Fibroblast of villous mesenchyme (primary cell): ENCODE results near the gene TNS2. TPM values are rescaled to one million over a fixed set of nuclear protein-coding genes. Genes with fewer than 3 reads are reported as not detected.
"Not testable (repeated sequence)": the region's sequence is repeated elsewhere in the genome, so short reads cannot be mapped to it uniquely, and the experiment has no call there.

Experiments
- DNase-seq: peaks from one replicate; pipeline ENCODE4 v3.0.0-alpha.2; 2010; ENCODE audit warnings: low read depth
- H3K4me3 ChIP-seq: 2 replicates; pipeline ENCODE4 v1.5.1; 2011; ENCODE audit warnings: low read depth, mild to moderate bottlenecking, low read length
- total RNA-seq: library from RNA; depleted of rRNA; stranded (reverse); fragments of >200 nt; gene quantifications from 2 replicates; pipeline ENCODE4 v1.2.3, GENCODE V29; 2012
- TF ChIP-seq, protein P1 (sequence below): IDR thresholded peaks from 2 replicates; pipeline ENCODE4 v1.5.1; 2012; ENCODE audit warnings: low read depth, mild to moderate bottlenecking, low read length; ENCODE audit not compliant: insufficient read depth

The TNS2 gene
- total RNA-seq, 1 donor, result 36.7 TPM

GRCh38 chr12:53093777-53094393 lies 44.0 kb downstream of the TNS2 start:
- peak; percentile 53 for DNase-seq
- TF ChIP-seq, protein P1, sequence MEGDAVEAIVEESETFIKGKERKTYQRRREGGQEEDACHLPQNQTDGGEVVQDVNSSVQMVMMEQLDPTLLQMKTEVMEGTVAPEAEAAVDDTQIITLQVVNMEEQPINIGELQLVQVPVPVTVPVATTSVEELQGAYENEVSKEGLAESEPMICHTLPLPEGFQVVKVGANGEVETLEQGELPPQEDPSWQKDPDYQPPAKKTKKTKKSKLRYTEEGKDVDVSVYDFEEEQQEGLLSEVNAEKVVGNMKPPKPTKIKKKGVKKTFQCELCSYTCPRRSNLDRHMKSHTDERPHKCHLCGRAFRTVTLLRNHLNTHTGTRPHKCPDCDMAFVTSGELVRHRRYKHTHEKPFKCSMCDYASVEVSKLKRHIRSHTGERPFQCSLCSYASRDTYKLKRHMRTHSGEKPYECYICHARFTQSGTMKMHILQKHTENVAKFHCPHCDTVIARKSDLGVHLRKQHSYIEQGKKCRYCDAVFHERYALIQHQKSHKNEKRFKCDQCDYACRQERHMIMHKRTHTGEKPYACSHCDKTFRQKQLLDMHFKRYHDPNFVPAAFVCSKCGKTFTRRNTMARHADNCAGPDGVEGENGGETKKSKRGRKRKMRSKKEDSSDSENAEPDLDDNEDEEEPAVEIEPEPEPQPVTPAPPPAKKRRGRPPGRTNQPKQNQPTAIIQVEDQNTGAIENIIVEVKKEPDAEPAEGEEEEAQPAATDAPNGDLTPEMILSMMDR, result no peak
- H3K4me3 ChIP-seq, result no peak overlapping the region

DNA sequence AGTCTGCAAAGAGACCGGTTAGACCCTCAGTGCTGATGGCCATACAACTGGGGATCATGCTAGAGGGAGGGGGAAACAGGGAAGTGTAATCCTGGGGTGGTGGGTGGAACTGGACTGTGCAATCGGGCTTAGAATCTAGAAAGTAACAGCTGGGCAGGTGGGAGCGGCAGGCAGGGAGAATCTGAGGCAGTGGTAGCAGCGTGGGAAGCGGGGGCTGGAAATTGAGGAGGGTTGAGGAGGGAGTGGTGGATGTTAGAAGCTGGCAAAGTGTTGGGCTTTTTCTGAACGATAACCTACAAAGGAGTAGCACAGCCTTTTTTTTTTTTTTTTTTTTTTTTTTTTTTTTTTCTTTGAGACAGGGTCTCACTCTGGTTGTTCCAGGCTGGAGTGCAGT lies 44.5 kb downstream of the TNS2 start:
- TF ChIP-seq, protein P1, result no peak
- no peak for DNase-seq

GRCh38 chr12:53094796-53095595 lies 45.1 kb downstream of the TNS2 start:
- not testable (repeated sequence) for DNase-seq, H3K4me3 ChIP-seq

More for the DNA sequence above, 44.5 kb downstream of the TNS2 start:
- H3K4me3 ChIP-seq, result no peak overlapping the region

GRCh38 chr12:53095596-53095895 lies 45.7 kb downstream of the TNS2 start:
- DNase-seq, H3K4me3 ChIP-seq: not testable (repeated sequence)

GRCh38 chr12:53096089-53096741 lies 46.4 kb downstream of the TNS2 start:
- TF ChIP-seq, protein P1, result no peak
- H3K4me3 ChIP-seq, result peak overlapping the region; percentile 71
- DNase-seq, result peak; percentile 83

- TF ChIP-seq, protein P1, result no peak
- DNase-seq, result peak; percentile 13
- peak overlapping the region; percentile 71 for H3K4me3 ChIP-seq
These were observed 46.9 kb downstream of the TNS2 start for GRCh38 chr12:53096759-53097158.

DNA sequence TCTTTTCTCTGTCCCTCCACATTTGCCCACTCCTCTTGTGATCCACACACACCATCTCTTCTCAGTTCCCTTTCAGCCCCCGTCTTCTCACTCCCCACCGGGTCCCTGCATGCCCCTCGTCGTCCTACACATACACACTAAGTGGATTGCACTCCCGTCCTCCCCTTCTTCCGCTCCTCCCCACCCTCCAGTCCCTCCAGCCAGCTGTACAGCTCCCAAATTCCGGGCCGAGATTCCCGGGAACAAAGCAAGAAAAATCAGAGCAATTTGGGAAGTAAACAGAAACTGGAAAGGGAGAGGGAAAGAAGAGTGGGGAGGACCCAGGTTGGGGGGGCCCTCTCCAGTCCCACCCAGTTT lies 47.3 kb downstream of the TNS2 start:
- H3K4me3 ChIP-seq, result peak overlapping the region; percentile 71
- TF ChIP-seq, protein P1, result no peak
- DNase-seq, result peak; percentile 49
